Stimulated activated CD4-positive, alpha-beta T cell treated with anti-CD3 and anti-CD28 coated beads, Interleukin-15, amount 100 ng/mL, for 1 hour (primary cell): ENCODE data around the gene AFAP1.

Experiments
- DNase-seq, 2 donors: peaks; one replicate each; pipeline ENCODE4 v3.0.0-alpha.2; 2020; ENCODE audit warnings: low read depth in 1 of 2, low spot score in 1 of 2

AFAP1 gene

DNA sequence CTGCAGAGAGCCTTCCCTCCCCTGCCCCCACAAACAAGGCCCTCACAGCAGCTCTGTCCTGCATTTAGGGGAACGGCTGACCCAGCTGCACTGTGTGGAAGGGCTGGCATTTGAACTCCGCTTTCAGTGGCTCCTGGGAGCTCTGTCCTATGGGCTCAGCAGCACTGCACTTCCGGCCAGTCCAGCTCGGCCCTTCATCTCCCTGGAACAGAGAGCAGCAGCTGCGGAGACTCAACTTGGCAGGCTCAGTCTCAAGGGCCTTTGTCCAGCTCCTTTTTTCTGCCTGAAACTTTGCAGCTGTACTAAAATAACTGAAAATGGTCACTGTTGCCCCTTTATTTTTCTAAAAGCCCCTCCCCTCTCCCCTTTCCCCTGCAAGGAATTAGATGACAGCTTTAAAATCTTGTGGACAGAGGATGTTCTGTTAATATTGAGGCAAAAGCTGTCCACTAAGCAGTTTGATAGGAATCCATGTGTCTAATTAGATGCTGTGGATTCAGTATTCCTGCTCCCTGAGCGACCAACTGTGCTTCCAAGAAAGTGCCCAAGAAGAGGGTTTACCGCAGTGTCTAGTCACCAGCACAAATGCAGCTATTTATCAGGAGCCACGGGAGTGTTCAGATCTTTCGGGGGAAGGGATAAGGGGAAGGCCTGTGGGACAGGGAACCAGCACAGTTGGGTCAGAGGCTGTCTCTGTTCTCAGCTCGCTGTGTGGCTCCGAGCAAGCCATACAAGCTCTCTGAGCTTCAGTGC is 133.1 kb downstream of the AFAP1 start:
- DNase-seq, result no peak

DNA sequence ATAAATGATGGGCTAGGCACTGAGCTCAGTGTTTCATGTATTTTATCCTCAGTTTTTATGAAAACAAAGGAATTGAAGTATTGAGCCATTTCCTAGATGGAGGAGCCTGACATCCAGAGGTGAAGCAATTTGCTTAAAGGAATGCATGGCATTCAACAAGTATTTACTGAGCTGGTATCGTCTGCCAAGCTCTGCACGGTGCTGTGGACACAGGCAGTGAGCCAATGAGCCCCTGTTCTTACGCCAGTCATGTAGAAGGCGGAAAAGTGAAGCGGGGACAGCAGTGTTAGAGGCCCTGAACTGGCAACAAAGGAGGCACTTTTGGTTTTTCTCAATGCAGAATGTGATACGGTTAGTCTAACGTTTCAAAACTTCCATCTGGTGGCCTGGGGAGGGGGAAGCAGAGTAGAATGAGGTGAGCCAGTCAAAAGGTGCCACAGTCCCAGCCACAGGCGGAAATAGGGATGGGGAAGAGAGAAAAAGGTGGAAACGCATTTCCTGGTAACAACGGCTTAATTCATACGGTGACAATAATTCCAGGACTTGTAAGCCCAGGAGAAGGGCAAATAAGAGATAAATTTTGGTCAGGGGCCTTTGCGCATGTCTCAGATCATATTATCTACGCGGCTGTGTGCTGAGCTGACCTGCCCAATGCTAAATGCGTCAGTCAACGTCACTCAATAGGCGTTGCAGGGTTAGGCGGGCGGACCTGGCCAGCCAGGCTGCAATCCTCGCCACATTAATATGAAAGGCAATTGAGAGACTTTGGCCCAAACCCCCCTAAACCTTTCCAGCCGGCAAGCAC is 133.9 kb downstream of the AFAP1 start:
- no peak for DNase-seq

DNA sequence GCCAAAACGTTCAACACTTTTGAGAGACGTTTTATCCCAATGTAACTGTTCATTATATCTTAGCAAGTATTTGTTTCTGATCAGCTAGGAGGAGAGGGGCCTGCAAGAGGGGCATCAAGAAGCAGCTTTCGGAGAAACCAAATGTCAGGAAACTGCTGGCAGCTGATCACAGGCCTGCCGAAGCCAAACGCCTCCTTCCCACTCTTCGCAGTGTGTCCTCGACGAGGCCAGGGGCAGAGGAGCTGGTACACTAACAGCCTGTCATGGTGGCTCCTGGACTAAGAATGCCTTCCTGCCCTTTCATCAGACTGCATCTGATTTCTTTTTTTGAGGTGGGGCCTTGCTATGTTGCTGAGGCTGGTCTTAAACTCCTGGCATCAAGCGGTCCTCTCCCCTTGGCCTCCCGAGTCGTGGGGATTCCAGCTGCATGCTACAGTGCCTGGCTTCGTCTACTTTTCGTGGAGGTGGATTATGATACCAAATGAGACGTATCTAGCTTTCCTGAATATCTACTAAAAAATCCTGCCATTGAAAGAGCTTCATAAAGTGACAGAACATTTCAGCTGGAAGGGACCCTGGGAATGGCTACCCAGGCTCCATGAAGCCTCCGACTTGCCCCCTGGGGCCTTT is 134.8 kb downstream of the AFAP1 start:
- no peak for DNase-seq

DNA sequence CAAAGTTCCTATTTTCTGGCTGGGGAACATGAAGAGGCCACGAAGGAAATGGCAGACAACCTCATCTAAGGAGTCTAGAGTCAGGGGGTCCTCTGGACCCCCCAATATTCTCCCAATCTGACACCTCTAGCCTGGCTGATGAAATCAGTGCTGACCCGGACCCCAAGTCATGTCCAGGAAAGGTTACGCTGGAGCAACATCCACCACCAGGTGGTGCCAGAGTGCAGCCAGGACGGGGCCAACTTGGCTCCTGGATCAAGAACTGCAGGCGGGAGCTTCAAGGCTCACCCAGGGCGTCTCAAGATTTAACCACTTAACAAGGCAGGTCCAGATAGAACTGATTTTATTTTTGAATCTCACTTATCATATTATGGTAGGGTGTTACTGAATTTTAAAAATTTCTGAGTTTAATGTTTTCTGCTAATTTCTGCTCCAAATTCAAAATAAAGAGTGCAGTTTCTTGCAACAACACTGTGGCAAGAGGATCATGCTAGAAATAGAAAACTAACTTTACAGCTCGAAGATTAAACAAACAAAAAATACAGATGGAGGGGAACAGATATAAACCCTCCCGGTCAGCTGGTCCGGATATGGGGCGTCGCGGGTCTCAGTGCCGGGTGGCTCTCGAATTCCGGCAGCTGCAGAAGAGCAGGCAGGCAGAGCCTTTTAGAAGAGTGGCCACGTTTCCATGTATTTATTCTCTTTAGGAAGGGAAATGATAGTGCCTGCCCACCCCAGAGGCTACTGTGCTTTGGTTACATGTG is 135.5 kb downstream of the AFAP1 start:
- DNase-seq, result peak; percentile 68 to 78

DNA sequence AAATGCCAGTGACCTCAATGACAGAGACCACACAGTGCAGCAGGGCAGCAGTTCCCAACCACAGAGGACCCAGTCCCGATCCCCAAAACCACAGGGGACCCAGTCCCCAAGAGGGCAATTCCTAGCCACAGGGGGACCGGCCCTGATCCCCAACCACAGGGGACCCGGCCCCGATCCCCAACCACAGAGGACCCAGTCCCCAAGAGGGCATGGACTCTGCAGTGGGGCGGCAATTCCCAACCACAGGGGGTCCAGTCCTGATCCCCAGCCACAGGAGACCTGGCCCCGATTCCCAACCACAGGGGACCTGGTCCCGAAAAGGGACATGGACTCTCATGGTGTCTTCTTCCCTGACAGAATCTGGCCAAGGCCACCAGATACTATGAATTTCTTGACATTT is 136.3 kb downstream of the AFAP1 start:
- no peak for DNase-seq

DNA sequence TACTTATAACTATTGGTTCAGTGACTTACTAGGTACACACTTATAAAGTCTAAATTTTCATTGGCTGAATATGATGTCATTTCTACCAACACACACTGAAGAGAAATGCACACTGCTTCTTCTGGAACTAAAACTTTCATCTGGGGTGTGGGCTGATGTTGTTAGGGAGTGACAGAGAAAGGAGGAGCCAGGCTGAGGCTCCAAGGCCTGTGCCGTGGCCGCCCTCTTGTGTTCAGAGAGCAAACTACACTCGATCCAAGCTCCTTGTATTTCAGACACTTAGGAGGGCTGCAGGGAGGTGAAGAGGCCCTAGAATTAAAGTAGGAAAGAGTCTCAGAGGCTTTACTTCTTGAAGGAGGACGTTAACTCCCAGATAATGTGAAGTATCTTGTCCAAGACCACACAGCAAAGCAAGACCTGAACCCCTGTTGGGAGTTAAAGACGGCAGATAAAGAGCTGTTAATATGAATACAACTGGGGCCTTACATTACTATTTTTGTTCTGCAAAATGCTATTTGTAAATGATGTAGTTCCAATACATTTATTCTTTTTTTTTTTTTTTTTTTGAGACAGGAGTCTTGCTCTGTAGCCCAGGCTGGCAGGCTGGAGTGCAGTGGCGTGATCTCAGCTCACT is 137.5 kb downstream of the AFAP1 start:
- DNase-seq, result peak; percentile 55 to 69

DNA sequence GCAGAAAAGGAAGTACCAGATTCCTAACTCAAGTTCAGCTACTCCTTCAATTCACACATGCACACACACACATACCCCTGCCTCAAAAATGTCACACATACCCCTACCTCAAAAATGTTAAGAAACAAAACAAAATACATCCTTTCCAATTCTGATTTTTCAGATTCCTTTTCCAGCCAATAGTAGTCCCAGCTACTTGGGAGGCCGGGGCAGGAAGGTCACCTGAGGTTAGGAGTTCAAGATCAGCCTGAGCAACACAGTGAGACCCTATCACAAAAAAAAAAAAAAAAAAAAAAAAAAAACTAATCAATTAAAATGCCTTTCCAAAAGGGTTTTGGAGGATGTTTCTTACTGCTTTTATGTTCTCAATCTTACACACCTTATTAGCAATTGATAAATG is 138.0 kb downstream of the AFAP1 start:
- DNase-seq, result no peak

DNA sequence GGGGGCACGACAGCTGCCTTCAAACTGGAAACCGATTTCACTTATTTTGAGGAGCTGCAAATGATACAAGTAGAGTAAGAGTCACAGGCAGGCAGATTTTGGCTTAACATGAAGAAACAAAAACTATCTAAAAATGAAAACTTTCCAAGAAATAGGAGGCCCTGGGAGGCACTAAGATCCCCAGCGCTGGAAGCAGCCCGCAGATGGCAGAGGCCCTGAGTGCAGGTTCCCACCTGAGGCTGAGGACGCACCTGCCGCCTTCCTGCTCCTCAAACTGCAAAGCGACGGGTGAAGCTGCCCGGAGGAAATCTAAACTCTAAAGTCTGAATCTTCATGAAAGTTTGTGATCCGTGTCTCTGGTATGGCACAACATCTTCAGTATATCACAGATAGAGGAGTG is 138.7 kb downstream of the AFAP1 start:
- DNase-seq, result no peak

DNA sequence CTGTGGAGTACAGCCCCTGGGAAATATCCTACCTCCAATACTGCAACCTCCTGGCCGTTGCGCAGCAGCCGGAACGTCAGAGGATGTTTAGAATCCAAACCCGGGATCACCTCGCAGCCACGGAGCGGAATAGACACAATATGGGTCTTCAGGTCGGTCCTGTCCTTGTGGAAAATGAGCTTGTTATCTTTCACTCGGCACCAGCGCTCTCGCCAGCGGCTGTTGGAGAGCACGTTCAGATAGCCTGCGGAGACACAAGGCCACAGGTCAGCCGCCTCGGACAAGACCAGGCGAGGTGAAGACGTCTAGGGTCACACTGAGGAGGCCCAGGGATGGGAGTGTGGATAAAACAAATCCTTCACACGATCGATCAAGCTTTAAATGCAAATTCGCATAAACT is 139.3 kb downstream of the AFAP1 start:
- DNase-seq, result no peak

DNA sequence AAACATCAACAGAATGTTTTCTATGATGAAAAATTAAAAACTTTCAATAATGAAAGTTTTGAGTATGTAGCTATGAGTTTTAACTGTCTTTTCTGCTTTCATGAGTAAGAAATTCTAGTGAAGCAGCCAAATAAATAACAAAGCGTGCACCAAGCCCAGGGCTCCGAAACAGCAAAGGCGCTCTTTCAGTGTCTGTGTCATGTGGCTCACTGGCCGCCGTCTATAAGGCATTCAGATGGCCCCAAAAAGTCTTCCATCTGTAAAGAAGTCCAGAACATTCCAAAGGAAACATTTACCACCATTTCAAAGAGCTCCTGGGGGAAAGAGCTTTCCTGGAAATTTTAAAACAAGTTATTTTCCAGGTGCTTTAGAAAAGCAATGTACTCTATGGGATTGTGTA is 139.9 kb downstream of the AFAP1 start:
- no peak for DNase-seq

DNA sequence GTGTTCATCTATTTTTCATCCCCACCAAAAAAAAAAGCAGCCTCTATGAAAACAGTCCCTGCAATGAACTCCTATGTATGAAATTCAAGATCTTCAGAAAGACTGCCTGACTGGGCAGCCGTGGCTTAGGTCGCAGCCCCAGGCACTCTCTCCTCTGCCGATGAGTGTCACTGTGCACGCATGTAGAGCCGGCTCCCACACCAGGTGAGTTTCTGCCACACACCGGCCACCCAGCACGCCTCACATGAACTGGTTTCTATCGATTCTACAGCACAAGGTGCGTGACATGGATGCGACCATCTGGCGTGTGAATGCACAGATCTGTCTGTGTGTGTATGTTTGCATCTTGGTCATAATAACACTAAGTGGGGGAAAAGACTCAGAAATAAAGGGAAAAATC is 140.4 kb downstream of the AFAP1 start:
- no peak for DNase-seq

DNA sequence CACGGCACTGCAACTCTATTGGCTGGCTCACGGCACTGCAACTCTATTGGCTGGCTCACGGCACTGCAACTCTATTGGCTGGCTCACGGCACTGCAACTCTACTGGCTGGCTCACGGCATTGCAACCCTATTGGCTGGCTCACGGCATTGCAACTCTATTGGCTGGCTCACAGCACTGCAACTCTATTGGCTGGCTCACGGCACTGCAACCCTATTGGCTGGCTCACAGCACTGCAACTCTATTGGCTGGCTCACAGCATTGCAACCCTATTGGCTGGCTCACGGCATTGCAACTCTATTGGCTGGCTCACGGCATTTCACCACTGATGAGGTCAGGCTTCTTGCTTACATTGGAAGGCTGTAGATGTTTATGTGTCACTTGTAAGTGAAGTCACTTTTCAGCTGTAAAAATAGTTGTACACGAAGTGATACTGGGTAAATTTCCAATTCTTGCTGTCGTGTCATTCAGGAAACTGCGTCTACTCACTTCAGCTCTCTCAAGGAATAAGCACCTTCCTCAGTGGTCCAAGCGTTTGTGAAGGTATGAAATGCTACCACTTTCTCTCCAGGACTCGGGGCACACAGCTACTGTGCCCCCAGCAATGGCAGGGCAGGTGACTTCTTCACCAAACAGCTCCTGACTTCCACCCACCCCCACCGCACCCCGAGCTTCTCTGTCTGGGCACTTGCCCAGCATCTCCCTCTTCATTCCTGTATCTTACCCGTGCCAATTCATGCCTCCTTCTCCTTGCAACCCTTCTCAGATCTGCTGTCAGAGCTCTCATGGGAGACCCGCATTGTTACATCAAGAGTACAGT is 141.3 kb downstream of the AFAP1 start:
- no peak for DNase-seq

DNA sequence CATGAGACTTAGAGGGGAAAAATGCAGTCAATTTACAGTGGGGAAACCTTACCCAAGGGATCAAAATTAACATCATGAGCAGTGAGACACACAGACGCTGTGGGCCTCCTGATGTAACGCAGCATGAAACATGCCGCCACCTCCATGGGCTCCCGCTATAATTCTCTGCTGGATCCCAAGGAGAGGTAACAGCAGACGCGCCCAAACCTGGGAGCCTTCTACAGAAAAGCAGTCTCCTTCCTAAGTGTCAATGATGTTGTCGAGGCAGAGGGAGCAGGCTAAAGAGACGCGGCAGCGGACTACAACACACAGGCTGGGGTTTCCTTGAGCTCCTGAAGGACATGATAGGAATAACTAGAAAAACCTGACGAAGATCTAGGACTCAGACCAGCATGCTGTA is 142.3 kb downstream of the AFAP1 start:
- DNase-seq, result no peak

DNA sequence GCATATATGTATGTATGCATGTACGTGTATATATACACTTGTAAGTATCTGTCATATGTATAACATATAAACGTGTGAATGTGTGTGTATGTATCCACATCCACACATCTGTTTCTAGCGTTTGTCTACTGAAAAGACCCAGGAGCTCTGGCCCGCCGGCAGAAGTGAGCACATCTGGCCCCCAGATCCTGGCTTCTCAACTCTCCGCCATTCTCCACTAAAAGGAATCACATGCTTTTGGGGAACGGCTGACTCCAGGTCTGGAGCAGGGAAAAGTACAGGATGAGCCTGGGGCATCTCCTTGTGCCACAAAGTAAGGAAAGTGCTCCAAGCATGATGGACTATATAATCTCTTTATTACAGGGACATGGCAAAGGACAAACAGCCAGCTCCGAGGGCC is 143.7 kb downstream of the AFAP1 start:
- no peak for DNase-seq

DNA sequence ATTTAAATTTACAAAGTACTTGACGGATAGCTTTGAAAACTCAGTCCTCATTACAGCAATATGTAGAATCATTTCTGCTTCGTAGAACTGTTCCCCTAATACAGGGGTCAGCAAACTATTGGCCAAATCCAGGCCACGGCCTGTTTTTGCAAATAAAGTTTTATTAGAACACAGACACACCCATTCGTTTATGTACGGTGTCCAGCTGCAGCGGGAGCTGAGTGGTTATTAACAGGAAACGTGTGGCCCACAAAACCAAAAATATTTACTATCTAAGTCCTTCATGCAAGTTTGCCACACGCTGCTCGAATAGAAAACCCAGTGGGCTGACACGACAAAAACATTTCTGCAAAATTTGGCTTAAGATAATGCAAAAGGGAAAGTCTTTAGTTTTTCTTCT is 146.5 kb downstream of the AFAP1 start:
- DNase-seq, result no peak

DNA sequence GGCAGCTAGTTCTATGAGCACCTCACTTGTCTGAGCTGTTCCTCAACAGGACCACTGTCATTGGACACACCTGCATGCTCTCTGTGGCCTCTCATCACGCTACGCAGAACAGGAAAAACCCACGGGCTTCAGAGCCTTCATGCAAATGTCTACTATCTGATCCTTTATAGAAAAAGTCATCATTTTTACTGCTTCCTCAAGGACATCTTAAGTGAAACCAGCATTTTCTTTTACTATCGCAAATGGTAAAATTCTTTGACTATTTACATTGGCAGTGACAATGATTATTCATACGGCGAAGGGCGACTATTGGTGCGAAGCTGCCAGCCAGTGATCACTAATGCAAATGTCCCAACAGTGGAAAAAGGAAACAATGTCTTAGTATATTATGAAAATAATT is 147.0 kb downstream of the AFAP1 start:
- DNase-seq, result no peak

DNA sequence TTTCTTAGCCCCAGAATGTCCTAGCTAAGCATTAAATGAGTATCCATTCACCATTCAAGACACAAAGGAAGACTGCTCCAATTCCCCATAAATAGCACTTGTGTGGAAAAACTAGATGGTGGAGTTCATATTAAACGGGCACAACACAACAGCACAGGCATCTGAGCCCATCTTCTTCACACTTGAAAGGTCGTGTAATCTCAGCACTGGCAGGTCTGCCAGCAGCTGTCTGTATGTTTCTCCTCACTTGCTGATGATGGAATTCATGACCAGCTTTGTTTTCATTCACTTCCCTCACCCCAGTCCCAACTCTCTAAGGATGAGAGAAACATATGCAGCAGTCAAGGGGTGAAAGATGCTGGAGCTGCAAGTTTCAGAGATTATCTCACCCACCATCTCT is 148.7 kb downstream of the AFAP1 start:
- DNase-seq, result no peak

DNA sequence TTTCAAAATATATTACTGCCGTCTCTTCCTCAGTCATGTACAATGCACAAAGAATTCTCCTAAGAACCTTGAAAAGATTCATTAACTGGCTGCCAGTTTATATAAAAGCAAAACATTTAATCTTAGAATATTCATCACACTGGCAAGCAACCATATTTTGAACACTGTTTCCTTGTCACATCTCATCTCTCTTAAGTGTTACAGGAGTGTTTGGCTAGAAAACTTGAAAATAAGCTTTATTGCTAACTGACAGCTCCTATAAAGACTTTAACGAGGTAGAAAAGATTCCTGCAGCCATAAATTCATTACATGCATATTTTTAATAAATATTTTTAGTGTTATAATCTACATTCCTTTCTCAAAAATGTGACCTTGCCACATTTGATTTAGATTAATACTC is 149.6 kb downstream of the AFAP1 start:
- no peak for DNase-seq

DNA sequence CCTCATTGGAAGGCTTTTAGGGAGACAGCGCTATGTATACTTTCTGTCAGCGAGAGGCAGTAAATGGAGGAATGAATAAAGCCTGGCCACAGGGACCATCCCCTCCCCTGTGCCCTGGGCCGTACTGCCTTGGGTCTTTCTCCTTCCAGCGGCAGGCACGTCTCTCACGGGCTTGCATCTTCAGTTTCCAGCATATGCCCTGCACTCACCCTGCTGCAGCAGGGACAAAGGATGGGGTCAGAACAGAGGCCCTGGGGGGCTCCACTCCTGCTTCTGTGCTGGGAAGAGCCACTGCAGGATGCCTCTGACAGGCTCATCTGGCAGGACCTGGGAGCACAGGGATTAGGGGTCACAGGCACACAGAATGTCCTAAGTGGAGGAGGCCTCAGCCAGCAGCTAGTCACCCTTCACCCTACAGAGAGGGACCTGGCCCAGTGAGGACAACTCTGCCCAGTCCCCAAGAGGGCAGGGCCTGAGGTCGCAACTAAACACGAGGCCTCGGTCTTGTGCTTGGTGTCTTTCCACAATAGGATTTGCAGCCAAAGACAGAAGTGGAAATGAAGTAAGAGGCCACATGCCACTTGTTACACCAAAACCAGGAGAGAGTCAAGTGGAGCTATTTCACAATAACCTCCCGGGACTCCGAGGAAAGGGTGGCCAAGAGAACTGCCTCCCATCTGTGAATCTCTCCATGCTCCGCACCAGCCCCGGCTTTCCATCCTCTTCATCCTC is 150.8 kb downstream of the AFAP1 start:
- no peak for DNase-seq

DNA sequence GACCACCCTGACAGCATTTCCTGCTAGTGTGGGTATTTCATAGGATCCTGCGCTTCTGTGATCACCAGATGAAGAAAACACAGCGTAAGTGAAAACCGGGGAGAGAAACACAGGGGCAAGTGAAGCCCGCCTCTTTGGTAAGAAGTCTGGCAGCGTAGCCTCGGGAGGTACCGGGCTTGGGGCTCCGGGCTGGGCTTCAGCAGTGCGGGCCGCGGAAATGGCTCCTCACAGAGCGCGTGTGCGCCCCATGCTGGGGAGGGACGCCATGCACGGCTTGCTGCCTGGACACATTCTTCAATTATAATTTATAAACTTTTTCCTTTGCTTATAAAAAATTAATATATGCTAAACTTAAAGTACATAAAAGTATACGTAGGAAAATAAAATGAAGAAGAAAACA is 151.5 kb downstream of the AFAP1 start:
- no peak for DNase-seq
